Myocyte (in vitro differentiated cells): ENCODE measurements around the gene LRRC8D. TPM values are rescaled to one million over a fixed set of nuclear protein-coding genes. Genes with fewer than 3 reads are reported as not detected.

ENCODE experiments used
- DNase-seq: peaks from one replicate; pipeline ENCODE4 v3.0.0-alpha.2; 2012; ENCODE audit warnings: low read depth
- total RNA-seq: library from RNA; depleted of rRNA; stranded (reverse); fragments of >200 nt; gene quantifications from 2 replicates; pipeline ENCODE4 v1.2.3, GENCODE V29; 2014

The LRRC8D gene
- total RNA-seq, 1 donor from 2014 or later: 16.7 TPM

DNA sequence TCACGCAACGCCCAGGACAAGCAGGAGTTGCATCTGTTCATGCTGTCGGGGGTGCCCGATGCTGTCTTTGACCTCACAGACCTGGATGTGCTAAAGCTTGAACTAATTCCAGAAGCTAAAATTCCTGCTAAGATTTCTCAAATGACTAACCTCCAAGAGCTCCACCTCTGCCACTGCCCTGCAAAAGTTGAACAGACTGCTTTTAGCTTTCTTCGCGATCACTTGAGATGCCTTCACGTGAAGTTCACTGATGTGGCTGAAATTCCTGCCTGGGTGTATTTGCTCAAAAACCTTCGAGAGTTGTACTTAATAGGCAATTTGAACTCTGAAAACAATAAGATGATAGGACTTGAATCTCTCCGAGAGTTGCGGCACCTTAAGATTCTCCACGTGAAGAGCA, 113.6 kb downstream of the LRRC8D start:
- DNase-seq: no peak

GRCh38 chr1:89935235-89935634, 114.4 kb downstream of the LRRC8D start:
- no peak for DNase-seq

GRCh38 chr1:89936694-89937093, 115.9 kb downstream of the LRRC8D start:
- DNase-seq: no peak

DNA sequence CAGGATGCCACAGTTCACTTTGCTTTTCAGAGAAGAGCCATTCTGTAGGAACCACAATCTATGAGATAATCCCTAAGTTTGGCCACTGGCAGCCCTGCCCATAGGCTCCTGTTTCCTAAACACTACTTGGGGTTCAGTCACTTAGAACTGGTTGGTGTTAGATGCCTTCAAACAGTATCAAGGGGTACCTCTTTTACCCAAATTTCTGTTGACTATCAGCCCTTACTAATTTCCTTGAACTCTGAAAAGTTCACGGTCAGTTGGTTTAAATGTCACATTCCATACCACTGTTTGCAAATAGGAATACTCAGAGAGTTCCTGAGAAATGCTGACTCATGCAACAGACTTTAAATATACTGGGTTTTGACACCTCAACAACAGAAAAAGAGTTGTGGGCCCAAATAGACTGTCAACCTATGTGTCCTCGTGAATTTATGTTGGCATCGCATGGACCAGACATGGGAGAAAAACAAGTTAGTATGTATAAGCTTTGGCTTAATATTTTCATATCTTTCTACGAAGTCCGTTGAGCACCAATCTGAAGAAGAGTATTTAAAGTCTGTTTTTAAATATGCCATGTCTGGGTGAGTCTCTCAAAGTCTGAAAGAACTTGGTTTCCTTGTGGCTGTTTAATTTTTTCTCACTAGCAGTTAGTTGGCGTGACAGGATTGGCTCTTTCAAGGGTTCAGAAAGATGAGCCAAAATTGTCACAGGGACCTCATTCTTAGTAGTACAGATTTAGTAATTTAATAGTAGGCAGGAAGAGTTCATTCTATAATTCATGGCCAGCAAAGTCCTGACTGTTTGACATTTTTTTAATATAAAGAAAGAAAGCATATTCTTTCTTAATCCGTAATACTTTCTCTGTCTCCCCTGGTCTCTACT, 117.6 kb downstream of the LRRC8D start:
- peak; percentile 77 for DNase-seq

- no peak for DNase-seq
Observed at GRCh38 chr1:89939059-89939570, 118.3 kb downstream of the LRRC8D start.

DNA sequence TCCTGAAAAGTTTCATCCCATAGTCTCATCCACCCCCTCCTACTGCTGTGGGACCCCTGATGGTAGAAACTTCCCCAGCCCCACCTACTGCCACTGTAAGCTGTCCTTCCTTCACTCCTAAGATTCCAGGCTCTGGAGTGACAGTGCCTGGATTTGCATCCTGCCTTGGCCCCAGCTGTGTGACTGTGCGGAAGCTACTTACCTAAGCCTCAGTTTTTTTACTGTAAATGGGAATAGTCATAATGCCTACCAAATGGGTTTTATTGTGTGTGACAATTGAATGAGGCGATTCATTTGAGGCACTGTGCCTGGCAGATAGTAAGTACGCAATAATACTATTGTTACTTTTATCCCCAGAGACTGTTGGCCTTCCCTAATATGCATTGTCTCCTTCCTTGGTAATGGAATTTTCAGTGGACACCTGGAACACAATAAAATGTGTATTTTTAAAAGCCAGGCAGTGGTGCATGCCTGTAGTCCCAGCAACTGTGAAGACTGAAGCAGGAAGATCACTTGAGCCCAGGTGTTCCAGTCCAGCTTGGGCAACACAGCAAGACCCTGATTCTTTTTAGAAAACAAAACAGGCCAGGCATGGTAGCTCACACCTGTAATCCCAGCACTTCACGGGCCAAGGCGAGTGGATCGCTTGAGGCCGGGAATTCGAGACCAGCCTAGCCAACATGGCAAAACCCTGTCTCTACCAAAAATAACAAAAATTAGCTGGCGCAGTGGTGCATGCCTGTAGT, 119.0 kb downstream of the LRRC8D start:
- DNase-seq: no peak

GRCh38 chr1:89941110-89941766, 120.4 kb downstream of the LRRC8D start:
- DNase-seq: no peak

GRCh38 chr1:89942014-89942413, 121.2 kb downstream of the LRRC8D start:
- DNase-seq: no peak

GRCh38 chr1:89942825-89943658, 122.2 kb downstream of the LRRC8D start:
- DNase-seq: no peak

DNA sequence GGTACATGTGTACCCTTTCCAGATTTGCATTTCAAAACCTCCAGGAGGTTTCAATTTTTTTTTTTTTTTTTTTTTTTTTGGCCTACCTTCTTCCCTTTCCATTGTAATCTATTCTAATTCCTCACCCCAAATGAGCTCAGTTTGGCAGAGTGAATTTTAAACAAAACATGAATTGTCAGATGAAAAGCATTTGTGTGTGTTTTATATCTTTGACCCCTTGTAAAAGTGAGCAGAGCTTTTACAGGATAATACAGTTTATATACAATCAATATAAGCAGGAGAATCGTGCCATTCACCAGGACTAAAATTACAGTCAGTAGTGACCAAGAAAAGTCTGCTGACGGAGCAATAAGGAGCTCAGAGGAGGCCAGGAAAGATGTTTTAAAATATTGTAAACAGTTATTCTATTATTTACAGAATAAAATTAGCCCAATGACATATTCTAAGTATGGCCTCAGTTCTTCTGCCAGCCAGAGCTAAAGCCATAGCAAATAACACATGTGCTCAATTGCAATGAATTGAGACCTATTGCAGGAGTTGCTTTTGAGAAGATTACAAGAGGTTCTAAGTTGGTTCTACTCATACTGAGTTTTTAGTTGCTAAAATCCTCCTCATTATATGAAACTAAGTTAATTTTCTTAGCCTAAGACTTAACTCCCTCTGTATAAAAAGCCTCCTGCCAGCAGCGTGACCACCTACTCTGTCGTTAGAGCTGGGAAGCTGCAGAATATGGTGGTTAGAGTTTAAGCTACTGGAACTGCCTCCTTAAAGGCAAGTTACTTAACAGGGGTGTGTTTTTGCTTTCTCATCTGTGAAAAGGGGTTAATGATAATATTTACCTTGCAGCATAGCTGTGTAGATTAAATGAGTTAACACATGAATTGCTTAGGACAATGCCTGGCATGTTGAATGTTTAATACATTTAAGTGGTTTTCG, 123.3 kb downstream of the LRRC8D start:
- DNase-seq: no peak

GRCh38 chr1:89945852-89946476, 125.1 kb downstream of the LRRC8D start:
- DNase-seq: peak; percentile 32

- no peak for DNase-seq
Observed at GRCh38 chr1:89946532-89946931, 125.7 kb downstream of the LRRC8D start.

DNA sequence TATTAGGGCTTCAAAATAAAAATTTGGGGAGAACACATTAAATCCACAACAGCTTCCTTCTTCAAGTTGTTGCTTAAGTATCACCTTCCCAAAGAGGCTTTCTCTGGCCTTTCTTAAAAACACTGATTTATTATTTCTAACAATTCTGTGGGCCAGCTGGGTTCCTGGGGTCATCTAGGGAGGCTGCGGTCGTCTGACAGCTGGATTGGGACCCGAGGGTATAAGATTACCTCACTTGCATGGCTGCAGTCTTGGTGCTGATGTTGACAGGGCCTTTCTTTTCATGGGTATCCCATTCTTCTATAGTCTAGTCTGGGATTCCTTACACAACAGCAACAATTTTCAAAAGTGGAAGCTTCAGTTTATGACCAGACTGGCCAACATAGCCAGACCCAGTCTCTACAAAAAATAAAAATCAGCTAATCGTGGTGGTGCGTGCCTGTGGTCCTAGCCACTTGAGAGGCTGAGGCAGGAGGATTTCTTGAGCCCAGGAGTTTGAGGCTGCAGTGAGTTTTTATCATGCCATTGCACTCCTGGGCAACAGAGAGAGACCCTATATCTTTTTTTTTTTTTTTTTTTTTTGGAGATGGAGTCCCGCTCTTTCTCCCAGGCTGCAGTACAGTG, 128.0 kb downstream of the LRRC8D start:
- no peak for DNase-seq

DNA sequence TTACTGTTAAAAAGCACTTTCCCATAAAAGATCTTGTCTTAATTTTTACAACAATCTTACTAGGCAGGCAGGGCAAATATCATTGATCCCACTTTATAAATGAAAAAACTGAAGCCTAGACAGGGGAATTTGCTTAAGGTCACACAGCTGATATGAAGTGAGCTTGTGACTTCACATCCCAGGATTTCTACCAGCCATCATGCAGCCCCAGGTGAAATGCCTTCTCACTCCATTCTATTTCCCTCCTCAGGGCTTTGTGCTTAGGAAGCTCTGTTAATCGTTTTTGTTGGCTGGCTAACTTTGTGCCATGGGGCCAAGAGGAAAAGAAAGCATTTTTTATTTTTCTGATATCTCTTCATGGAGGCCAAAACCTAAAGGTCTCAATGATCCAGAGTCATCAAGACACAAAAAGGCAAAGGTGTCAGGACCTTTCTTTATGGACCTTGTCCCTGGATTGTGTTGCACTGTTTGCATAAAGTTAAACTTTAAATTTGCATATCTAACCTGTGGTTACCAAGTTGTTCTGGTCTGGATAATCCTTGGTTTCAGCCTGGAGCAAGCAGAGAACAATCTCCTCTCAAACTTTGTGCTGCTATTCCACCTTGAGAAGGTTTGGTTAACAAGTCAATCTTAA, 129.3 kb downstream of the LRRC8D start:
- no peak for DNase-seq

GRCh38 chr1:89950703-89951102, 129.9 kb downstream of the LRRC8D start:
- DNase-seq: no peak

GRCh38 chr1:89951766-89952604, 131.2 kb downstream of the LRRC8D start:
- peak; percentile 60 for DNase-seq

- DNase-seq: no peak
Observed at GRCh38 chr1:89952605-89953130, 131.8 kb downstream of the LRRC8D start.
